Activated T-helper 17 cell treated with anti-CD3 and anti-CD28 coated beads, Interleukin-2, amount 50 U/mL, for 72 hours (primary cell): ENCODE data around the gene GALNTL6. TPM values are rescaled to one million over a fixed set of nuclear protein-coding genes. Genes with fewer than 3 reads are reported as not detected.

Experiments used
- ATAC-seq: fragments of 150-1000 bp; cut with Tn5 transposase; replicated peaks from 2 replicates; pipeline ENCODE4 v1.10.0; 2021; ENCODE audit warnings: mild to moderate bottlenecking, moderate library complexity
- H3K27ac Mint-ChIP-seq: one replicate; pipeline ENCODE4 v1.8.0; 2022; ENCODE audit warnings: mixed read lengths
- H3K27me3 Mint-ChIP-seq: one replicate; pipeline ENCODE4 v1.8.0; 2022; ENCODE audit warnings: mixed read lengths
- H3K36me3 Mint-ChIP-seq: one replicate; pipeline ENCODE4 v1.8.0; 2022; ENCODE audit warnings: low read depth, mild to moderate bottlenecking, mixed read lengths
- H3K4me1 Mint-ChIP-seq: one replicate; pipeline ENCODE4 v1.8.0; 2022; ENCODE audit warnings: mixed read lengths
- H3K4me3 Mint-ChIP-seq: one replicate; pipeline ENCODE4 v1.8.0; 2022; ENCODE audit warnings: mild to moderate bottlenecking, mixed read lengths
- H3K9me3 Mint-ChIP-seq: one replicate; pipeline ENCODE4 v1.8.0; 2022; ENCODE audit warnings: mixed read lengths
- total RNA-seq, 2 donors: library from RNA; stranded (reverse); gene quantifications; one replicate each; pipeline ENCODE4 v1.2.3, GENCODE V29; 2022

The GALNTL6 gene
- total RNA-seq, 2 donors from 2014 or later = not detected

- Mint-ChIP-seq H3K4me3 (no peak overlapping the region), H3K36me3 (no peaks in the 10 kb centered on the region), H3K9me3 (no peaks in the 10 kb centered on the region), H3K4me1 (no peaks in the 10 kb centered on the region), H3K27me3 (no peaks in the 10 kb centered on the region), H3K27ac (no peak overlapping the region)
- no peak for ATAC-seq
Measured at GRCh38 chr4:172348426-172348825, 535.2 kb downstream of the GALNTL6 start.

- H3K27me3 Mint-ChIP-seq = no peaks in the 10 kb centered on the region
- ATAC-seq = no peak
- H3K4me3 Mint-ChIP-seq = no peak overlapping the region
- no peaks in the 10 kb centered on the region for H3K36me3 Mint-ChIP-seq
- no peaks in the 10 kb centered on the region for H3K4me1 Mint-ChIP-seq
- no peak overlapping the region for H3K27ac Mint-ChIP-seq
- no peaks in the 10 kb centered on the region for H3K9me3 Mint-ChIP-seq
Measured at GRCh38 chr4:172352356-172352755, 539.2 kb downstream of the GALNTL6 start.

GRCh38 chr4:172356016-172356415, 542.8 kb downstream of the GALNTL6 start:
- Mint-ChIP-seq H3K4me3 (no peak overlapping the region), H3K9me3 (no peaks in the 10 kb centered on the region), H3K27ac (no peak overlapping the region), H3K27me3 (no peaks in the 10 kb centered on the region), H3K4me1 (no peaks in the 10 kb centered on the region), H3K36me3 (no peaks in the 10 kb centered on the region)
- ATAC-seq = no peak

GRCh38 chr4:172357006-172357540, 543.9 kb downstream of the GALNTL6 start:
- Mint-ChIP-seq H3K4me1 (no peaks in the 10 kb centered on the region), H3K4me3 (no peak overlapping the region), H3K9me3 (no peaks in the 10 kb centered on the region), H3K36me3 (no peaks in the 10 kb centered on the region), H3K27me3 (no peaks in the 10 kb centered on the region), H3K27ac (no peak overlapping the region)
- ATAC-seq = no peak

- H3K4me1 Mint-ChIP-seq = no peaks in the 10 kb centered on the region
Measured at GRCh38 chr4:172362569-172362968, 549.4 kb downstream of the GALNTL6 start.

GRCh38 chr4:172369471-172369959, 556.3 kb downstream of the GALNTL6 start:
- no peak overlapping the region for H3K27ac Mint-ChIP-seq
- no peak overlapping the region for H3K4me3 Mint-ChIP-seq
- no peaks in the 10 kb centered on the region for H3K4me1 Mint-ChIP-seq
- H3K9me3 Mint-ChIP-seq = peaks cover 4% of the 10 kb centered on the region
- H3K36me3 Mint-ChIP-seq = no peaks in the 10 kb centered on the region
- no peak for ATAC-seq
- no peaks in the 10 kb centered on the region for H3K27me3 Mint-ChIP-seq

More at GRCh38 chr4:172362569-172362968, 549.4 kb downstream of the GALNTL6 start:
- no peak overlapping the region for H3K4me3 Mint-ChIP-seq
- no peaks in the 10 kb centered on the region for H3K27me3 Mint-ChIP-seq
- no peak overlapping the region for H3K27ac Mint-ChIP-seq
- peaks cover 5% of the 10 kb centered on the region for H3K9me3 Mint-ChIP-seq
- H3K36me3 Mint-ChIP-seq = no peaks in the 10 kb centered on the region
- no peak for ATAC-seq

GRCh38 chr4:172377486-172378140, 564.4 kb downstream of the GALNTL6 start:
- Mint-ChIP-seq H3K4me1 (no peaks in the 10 kb centered on the region), H3K27ac (no peak overlapping the region), H3K4me3 (no peak overlapping the region), H3K9me3 (peaks cover 4% of the 10 kb centered on the region), H3K27me3 (no peaks in the 10 kb centered on the region), H3K36me3 (no peaks in the 10 kb centered on the region)
- no peak for ATAC-seq

- H3K27ac Mint-ChIP-seq = no peak overlapping the region
- no peaks in the 10 kb centered on the region for H3K4me1 Mint-ChIP-seq
- H3K4me3 Mint-ChIP-seq = no peak overlapping the region
- H3K9me3 Mint-ChIP-seq = peaks cover 3% of the 10 kb centered on the region
- no peak for ATAC-seq
- no peaks in the 10 kb centered on the region for H3K36me3 Mint-ChIP-seq
- no peaks in the 10 kb centered on the region for H3K27me3 Mint-ChIP-seq
Measured at GRCh38 chr4:172379834-172380233, 566.6 kb downstream of the GALNTL6 start.

GRCh38 chr4:172390331-172390730, 577.1 kb downstream of the GALNTL6 start:
- H3K4me3 Mint-ChIP-seq = no peak overlapping the region
- no peaks in the 10 kb centered on the region for H3K27me3 Mint-ChIP-seq
- H3K9me3 Mint-ChIP-seq = peaks cover 4% of the 10 kb centered on the region
- no peak for ATAC-seq
- H3K36me3 Mint-ChIP-seq = no peaks in the 10 kb centered on the region
- H3K4me1 Mint-ChIP-seq = no peaks in the 10 kb centered on the region
- no peak overlapping the region for H3K27ac Mint-ChIP-seq

- no peak overlapping the region for H3K4me3 Mint-ChIP-seq
- no peaks in the 10 kb centered on the region for H3K27me3 Mint-ChIP-seq
- H3K9me3 Mint-ChIP-seq = peaks cover 2% of the 10 kb centered on the region
- ATAC-seq = no peak
- no peak overlapping the region for H3K27ac Mint-ChIP-seq
- H3K4me1 Mint-ChIP-seq = no peaks in the 10 kb centered on the region
- no peaks in the 10 kb centered on the region for H3K36me3 Mint-ChIP-seq
Measured at GRCh38 chr4:172392741-172393140, 579.5 kb downstream of the GALNTL6 start.

GRCh38 chr4:172393220-172393619, 580.0 kb downstream of the GALNTL6 start:
- H3K9me3 Mint-ChIP-seq = no peaks in the 10 kb centered on the region
- no peaks in the 10 kb centered on the region for H3K4me1 Mint-ChIP-seq
- no peak overlapping the region for H3K27ac Mint-ChIP-seq
- H3K4me3 Mint-ChIP-seq = no peak overlapping the region
- ATAC-seq = no peak
- H3K27me3 Mint-ChIP-seq = no peaks in the 10 kb centered on the region
- H3K36me3 Mint-ChIP-seq = no peaks in the 10 kb centered on the region

- Mint-ChIP-seq H3K27me3 (no peaks in the 10 kb centered on the region), H3K9me3 (no peaks in the 10 kb centered on the region), H3K4me1 (no peaks in the 10 kb centered on the region), H3K36me3 (no peaks in the 10 kb centered on the region), H3K4me3 (no peak overlapping the region), H3K27ac (no peak overlapping the region)
- ATAC-seq = no peak
Measured at GRCh38 chr4:172404676-172405075, 591.5 kb downstream of the GALNTL6 start.

GRCh38 chr4:172410363-172410762, 597.2 kb downstream of the GALNTL6 start:
- no peaks in the 10 kb centered on the region for H3K4me1 Mint-ChIP-seq
- no peak overlapping the region for H3K4me3 Mint-ChIP-seq
- no peaks in the 10 kb centered on the region for H3K27me3 Mint-ChIP-seq
- no peak overlapping the region for H3K27ac Mint-ChIP-seq
- no peak for ATAC-seq
- H3K36me3 Mint-ChIP-seq = no peaks in the 10 kb centered on the region
- no peaks in the 10 kb centered on the region for H3K9me3 Mint-ChIP-seq

- H3K36me3 Mint-ChIP-seq = no peaks in the 10 kb centered on the region
Measured at GRCh38 chr4:172411149-172411548, 597.9 kb downstream of the GALNTL6 start.

GRCh38 chr4:172412851-172413580, 599.8 kb downstream of the GALNTL6 start:
- Mint-ChIP-seq H3K9me3 (no peaks in the 10 kb centered on the region), H3K4me3 (no peak overlapping the region), H3K4me1 (no peaks in the 10 kb centered on the region), H3K36me3 (no peaks in the 10 kb centered on the region), H3K27ac (no peak overlapping the region), H3K27me3 (no peaks in the 10 kb centered on the region)
- no peak for ATAC-seq

More at GRCh38 chr4:172411149-172411548, 597.9 kb downstream of the GALNTL6 start:
- no peak for ATAC-seq
- Mint-ChIP-seq H3K27me3 (no peaks in the 10 kb centered on the region), H3K4me1 (no peaks in the 10 kb centered on the region), H3K27ac (no peak overlapping the region), H3K9me3 (no peaks in the 10 kb centered on the region), H3K4me3 (no peak overlapping the region)
